ENCODE data around the gene MYH8. TPM values are rescaled to one million over a fixed set of nuclear protein-coding genes. Genes with fewer than 3 reads are reported as not detected.

Gene MYH8
- total RNA-seq, result under 1 TPM in 1 of 2 donors, not detected in 1; 0.14 TPM
- polyA plus RNA-seq, result not detected

GRCh38 chr17:10421900-10422542, at the start of gene MYH8:
Gene MYH8, minus strand, starts transcription at chr17:10421950. Its CDS starts 1,723 bp downstream, at chr17:10420227.
- Histone ChIP-seq H3K36me3 (ENCODE audit: control insufficient read depth in 4 of 4, insufficient read depth in 3 of 4, low read depth in 1 of 4, low read length in 3 of 4) (no peaks in the 10 kb centered on the region), H3K4me3 (ENCODE audit: low read depth in 1 of 3, low read length in 3 of 3) (no peak within 1 kb of the TSS), H3K9ac (ENCODE audit: low read depth in 1 of 2, low read length in 2 of 2) (no peak within 1 kb of the TSS), H3K27me3 (ENCODE audit: control insufficient read depth in 4 of 4, insufficient read depth in 4 of 4, low read length in 3 of 4) (peaks cover 0 to 7% (median 1%) of the 10 kb centered on the region in 4 donors), H3K9me3 (ENCODE audit: control insufficient read depth in 4 of 4, low read length in 3 of 4) (no peaks in the 10 kb centered on the region), H3K27ac (ENCODE audit: low read depth in 1 of 2, low read length in 2 of 2) (no peak within 1 kb of the TSS), H3K4me1 (ENCODE audit: control insufficient read depth in 4 of 4, insufficient read depth in 4 of 4, low read length in 3 of 4) (no peaks in the 10 kb centered on the region)
- TF ChIP-seq SP1 (IDR thresholded peaks at IDR 0.05) (no peak), REST (IDR thresholded peaks at IDR 0.05) (no peak), GABPA (IDR thresholded peaks at IDR 0.05 in 1 of 2, conservative IDR thresholded peaks at IDR 0.05 in 1 of 2) (no peak), HNF4G (IDR thresholded peaks at IDR 0.05) (no peak), YY1 (IDR thresholded peaks at IDR 0.05) (no peak), ATF3 (IDR thresholded peaks at IDR 0.05) (no peak), MAX (IDR thresholded peaks at IDR 0.05) (no peak), RXRA (IDR thresholded peaks at IDR 0.05) (no peak), FOXA2 (IDR thresholded peaks at IDR 0.05) (no peak), NR2F2 (IDR thresholded peaks at IDR 0.05) (no peak), RAD21 (IDR thresholded peaks at IDR 0.05) (no peak), EGR1 (IDR thresholded peaks at IDR 0.05; ENCODE audit: low read depth in 2 of 2) (no peak), JUND (IDR thresholded peaks at IDR 0.05) (no peak), CTCF (IDR thresholded peaks at IDR 0.05; ENCODE audit: low read depth, low read length, missing input control) (no peak), TAF1 (conservative IDR thresholded peaks at IDR 0.05) (no peak), HNF4A (conservative IDR thresholded peaks at IDR 0.05) (no peak), FOXA1 (IDR thresholded peaks at IDR 0.05) (no peak), ZBTB33 (IDR thresholded peaks at IDR 0.05) (no peak)
- WGBS, result 78% methylated on average over 7 of the region's 7 CpGs
- no peak for DNase-seq (ENCODE audit: low spot score)
